Panc1 (cell line): Measurements from ENCODE around the gene TAMM41. TPM values are rescaled to one million over a fixed set of nuclear protein-coding genes. Genes with fewer than 3 reads are reported as not detected.

Experiments used
- ATAC-seq: fragments of 200-7000 bp; cut with Tn5 transposase; 2 replicates; pipeline ENCODE4 v1.9.1; 2020; ENCODE audit warnings: mild to moderate bottlenecking, moderate library complexity
- BruUV-seq: library from RNA; stranded (reverse); fragments of 400-500 nt; replicated peaks from 2 replicates; lab custom pipeline; 2021; lab: Mats Ljungman, UMichigan
- CTCF ChIA-PET: fragments of 300-600 bp; sonication (Branson Sonifier 250); formaldehyde crosslinking; loops from one replicate; lab custom pipeline; 2022; ENCODE audit warnings: antibody characterized with exemption; lab: Charles Lee
- POLR2A ChIA-PET: fragments of 300-600 bp; sonication (Branson Sonifier 250); formaldehyde crosslinking; loops from one replicate; lab custom pipeline; 2022; ENCODE audit warnings: antibody characterized with exemption; lab: Charles Lee
- DNase-seq: peaks from one replicate; pipeline ENCODE4 v3.0.0-alpha.2; 2010; ENCODE audit warnings: low read depth, low spot score
- H3K27ac ChIP-seq: 2 replicates; pipeline ENCODE4 v1.5.1; 2011; ENCODE audit warnings: mild to moderate bottlenecking, low read length, inconsistent platforms
- H3K27me3 ChIP-seq: fragments of 200-500 bp; sonication (Bioruptor generic); 2 replicates; pipeline ENCODE4 v1.6.0; 2014; ENCODE audit warnings: low read length, inconsistent platforms; ENCODE audit not compliant: control insufficient read depth, insufficient read depth
- H3K36me3 ChIP-seq: fragments of 200-500 bp; sonication (Bioruptor generic); 2 replicates; pipeline ENCODE4 v1.5.1; 2014; ENCODE audit warnings: inconsistent platforms, mild to moderate bottlenecking, low read length, moderate library complexity; ENCODE audit not compliant: control insufficient read depth, insufficient read depth
- H3K4me1 ChIP-seq: 2 replicates; pipeline ENCODE4 v1.5.1; 2011; ENCODE audit warnings: inconsistent platforms, mild to moderate bottlenecking, low read length, moderate library complexity; ENCODE audit not compliant: control insufficient read depth, insufficient read depth
- H3K4me3 ChIP-seq, 2 experiments: 2 replicates each; pipeline ENCODE4 v1.5.1; 2011 to 2012; ENCODE audit warnings: low read depth in 2 of 2, low read length in 2 of 2, mild to moderate bottlenecking in 2 of 2, inconsistent platforms in 1 of 2, moderate library complexity in 1 of 2
- H3K9me3 ChIP-seq: fragments of 200-500 bp; sonication (Bioruptor generic); 2 replicates; pipeline ENCODE4 v1.5.1; 2014; ENCODE audit warnings: low read depth, mild to moderate bottlenecking, inconsistent platforms, low read length, moderate library complexity; ENCODE audit not compliant: control insufficient read depth, insufficient read depth
- POLR2AphosphoS5 ChIP-seq: IDR thresholded peaks from 2 replicates; pipeline ENCODE4 v1.6.1; 2012; ENCODE audit warnings: mild to moderate bottlenecking, low read depth, low read length, moderate library complexity
- SIN3A ChIP-seq: IDR thresholded peaks from 2 replicates; pipeline ENCODE4 v1.6.1; 2012; ENCODE audit warnings: low read depth, mild to moderate bottlenecking, low read length, moderate library complexity, borderline replicate concordance; ENCODE audit not compliant: insufficient read depth
- TCF7L2 ChIP-seq: IDR thresholded peaks from 2 replicates; pipeline ENCODE4 v1.6.1; 2011; ENCODE audit warnings: mild to moderate bottlenecking, low read depth, low read length, inconsistent platforms
- in situ Hi-C: cut with HindIII; loops from 2 replicates; pipeline ENCODE4 v1.10.0; 2016; ENCODE audit warnings: low sequenced_read_pairs, low pct_unique_long_range_greater_than_20kb
- intact Hi-C: fragments of 100-400 bp; cut with micrococcal nuclease; formaldehyde crosslinking; loops from one replicate; pipeline ENCODE4 v1.10.0; 2022; ENCODE audit not compliant: unreplicated experiment
- total RNA-seq: library from RNA; stranded (reverse); gene quantifications from one replicate; pipeline ENCODE4 v1.2.1, GENCODE V29; 2021; ENCODE audit not compliant: unreplicated experiment
- TF ChIP-seq, protein P1 (sequence below), 2 experiments: IDR thresholded peaks; 2 replicates each; pipeline ENCODE4 v1.6.1; 2011 to 2012; ENCODE audit warnings: low read depth in 2 of 2, control low read depth in 1 of 2, low read length in 1 of 2, mild to moderate bottlenecking in 1 of 2, moderate library complexity in 1 of 2; ENCODE audit not compliant: insufficient read depth in 1 of 2
- TF ChIP-seq, protein P2 (sequence below): fragments of 450-650 bp; IDR thresholded peaks from 2 replicates; pipeline ENCODE4 v1.5.1; 2017; ENCODE audit warnings: mild to moderate bottlenecking

TAMM41 gene
- total RNA-seq, 1 experiment from 2014 or later = 10.8 TPM

DNA sequence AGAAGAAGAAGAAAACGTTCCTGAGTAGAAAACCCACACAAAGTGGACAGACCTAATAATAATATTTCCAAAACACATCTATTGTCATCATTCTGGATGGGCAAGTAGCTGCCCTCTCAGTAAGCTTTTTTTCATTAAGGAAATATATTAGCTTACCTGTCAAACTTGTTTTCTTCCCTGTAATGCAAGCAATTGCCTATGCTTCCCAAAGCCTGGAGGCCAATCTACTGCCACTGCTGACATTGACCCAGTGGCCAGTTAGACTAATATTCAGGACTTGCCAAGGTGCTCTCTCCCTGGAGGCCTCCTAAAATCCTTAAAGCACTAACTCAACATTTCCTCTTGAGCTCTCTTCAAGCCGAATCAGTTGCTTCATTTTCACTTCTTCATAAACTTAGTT, 86.7 kb downstream of the TAMM41 start:
- in situ Hi-C loops = no loop called here
- Histone ChIP-seq H3K4me3 (no peak overlapping the region), H3K4me1 (no peaks in the 10 kb centered on the region), H3K27ac (no peak overlapping the region), H3K27me3 (no peaks in the 10 kb centered on the region), H3K9me3 (no peaks in the 10 kb centered on the region), H3K36me3 (no peaks in the 10 kb centered on the region)
- ATAC-seq (no peak), DNase-seq (no peak)
- TF ChIP-seq, protein P1, sequence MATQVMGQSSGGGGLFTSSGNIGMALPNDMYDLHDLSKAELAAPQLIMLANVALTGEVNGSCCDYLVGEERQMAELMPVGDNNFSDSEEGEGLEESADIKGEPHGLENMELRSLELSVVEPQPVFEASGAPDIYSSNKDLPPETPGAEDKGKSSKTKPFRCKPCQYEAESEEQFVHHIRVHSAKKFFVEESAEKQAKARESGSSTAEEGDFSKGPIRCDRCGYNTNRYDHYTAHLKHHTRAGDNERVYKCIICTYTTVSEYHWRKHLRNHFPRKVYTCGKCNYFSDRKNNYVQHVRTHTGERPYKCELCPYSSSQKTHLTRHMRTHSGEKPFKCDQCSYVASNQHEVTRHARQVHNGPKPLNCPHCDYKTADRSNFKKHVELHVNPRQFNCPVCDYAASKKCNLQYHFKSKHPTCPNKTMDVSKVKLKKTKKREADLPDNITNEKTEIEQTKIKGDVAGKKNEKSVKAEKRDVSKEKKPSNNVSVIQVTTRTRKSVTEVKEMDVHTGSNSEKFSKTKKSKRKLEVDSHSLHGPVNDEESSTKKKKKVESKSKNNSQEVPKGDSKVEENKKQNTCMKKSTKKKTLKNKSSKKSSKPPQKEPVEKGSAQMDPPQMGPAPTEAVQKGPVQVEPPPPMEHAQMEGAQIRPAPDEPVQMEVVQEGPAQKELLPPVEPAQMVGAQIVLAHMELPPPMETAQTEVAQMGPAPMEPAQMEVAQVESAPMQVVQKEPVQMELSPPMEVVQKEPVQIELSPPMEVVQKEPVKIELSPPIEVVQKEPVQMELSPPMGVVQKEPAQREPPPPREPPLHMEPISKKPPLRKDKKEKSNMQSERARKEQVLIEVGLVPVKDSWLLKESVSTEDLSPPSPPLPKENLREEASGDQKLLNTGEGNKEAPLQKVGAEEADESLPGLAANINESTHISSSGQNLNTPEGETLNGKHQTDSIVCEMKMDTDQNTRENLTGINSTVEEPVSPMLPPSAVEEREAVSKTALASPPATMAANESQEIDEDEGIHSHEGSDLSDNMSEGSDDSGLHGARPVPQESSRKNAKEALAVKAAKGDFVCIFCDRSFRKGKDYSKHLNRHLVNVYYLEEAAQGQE (IDR thresholded peaks at IDR 0.05; ENCODE audit: insufficient read depth in 1 of 2, low read depth in 2 of 2, low read length in 1 of 2) = no peak
- TF ChIP-seq, protein P2, sequence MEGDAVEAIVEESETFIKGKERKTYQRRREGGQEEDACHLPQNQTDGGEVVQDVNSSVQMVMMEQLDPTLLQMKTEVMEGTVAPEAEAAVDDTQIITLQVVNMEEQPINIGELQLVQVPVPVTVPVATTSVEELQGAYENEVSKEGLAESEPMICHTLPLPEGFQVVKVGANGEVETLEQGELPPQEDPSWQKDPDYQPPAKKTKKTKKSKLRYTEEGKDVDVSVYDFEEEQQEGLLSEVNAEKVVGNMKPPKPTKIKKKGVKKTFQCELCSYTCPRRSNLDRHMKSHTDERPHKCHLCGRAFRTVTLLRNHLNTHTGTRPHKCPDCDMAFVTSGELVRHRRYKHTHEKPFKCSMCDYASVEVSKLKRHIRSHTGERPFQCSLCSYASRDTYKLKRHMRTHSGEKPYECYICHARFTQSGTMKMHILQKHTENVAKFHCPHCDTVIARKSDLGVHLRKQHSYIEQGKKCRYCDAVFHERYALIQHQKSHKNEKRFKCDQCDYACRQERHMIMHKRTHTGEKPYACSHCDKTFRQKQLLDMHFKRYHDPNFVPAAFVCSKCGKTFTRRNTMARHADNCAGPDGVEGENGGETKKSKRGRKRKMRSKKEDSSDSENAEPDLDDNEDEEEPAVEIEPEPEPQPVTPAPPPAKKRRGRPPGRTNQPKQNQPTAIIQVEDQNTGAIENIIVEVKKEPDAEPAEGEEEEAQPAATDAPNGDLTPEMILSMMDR = no peak
- TF ChIP-seq POLR2AphosphoS5 = no peak
- TF ChIP-seq TCF7L2 = no peak
- no peak for TF ChIP-seq SIN3A
- no TSS peak for BruUV-seq
- CTCF ChIA-PET = no interaction called here
- intact Hi-C loops = no loop called here
- POLR2A ChIA-PET = no interaction called here

DNA sequence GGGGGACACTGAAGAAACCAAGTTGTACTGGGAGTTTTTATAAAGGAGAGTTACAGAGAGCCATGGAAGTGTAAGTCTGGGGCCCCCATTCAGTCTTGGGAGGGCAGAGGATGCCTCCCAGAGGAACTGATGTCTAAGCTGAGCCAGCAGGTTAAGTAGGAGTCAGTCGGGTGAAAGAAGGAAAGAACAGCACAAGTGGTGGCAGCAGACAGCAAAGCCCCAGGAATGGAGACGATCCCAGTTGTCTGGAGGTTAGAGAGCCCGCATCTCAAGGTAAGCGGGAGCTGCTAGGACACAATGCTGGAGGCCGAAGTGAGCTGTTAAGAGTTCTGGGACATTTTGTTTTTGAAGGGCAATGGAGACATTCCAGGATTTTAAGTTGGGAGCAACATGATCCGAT, 88.8 kb downstream of the TAMM41 start:
- no TSS peak for BruUV-seq
- no peak overlapping the region for H3K4me3 ChIP-seq
- intact Hi-C loops = no loop called here
- DNase-seq = no peak
- H3K36me3 ChIP-seq = no peaks in the 10 kb centered on the region
- no peaks in the 10 kb centered on the region for H3K4me1 ChIP-seq
- H3K27ac ChIP-seq = no peak overlapping the region
- TF ChIP-seq SIN3A = no peak
- TF ChIP-seq TCF7L2 = no peak
- TF ChIP-seq, protein P1 (IDR thresholded peaks at IDR 0.05; ENCODE audit: insufficient read depth in 1 of 2, low read depth in 2 of 2, low read length in 1 of 2) = no peak
- TF ChIP-seq POLR2AphosphoS5 = no peak
- TF ChIP-seq, protein P2 = no peak
- ChIA-PET CTCF (no interaction called here), POLR2A (no interaction called here)
- in situ Hi-C loops = no loop called here
- no peak for ATAC-seq
- H3K9me3 ChIP-seq = no peaks in the 10 kb centered on the region
- H3K27me3 ChIP-seq = no peaks in the 10 kb centered on the region
